ENCODE data around the gene TPPP2. TPM values are rescaled to one million over a fixed set of nuclear protein-coding genes. Genes with fewer than 3 reads are reported as not detected.

TPPP2 gene
- total and polyA plus RNA-seq, 2 of the 4 experiments (the other 2 are of a cell fraction) = not detected

DNA sequence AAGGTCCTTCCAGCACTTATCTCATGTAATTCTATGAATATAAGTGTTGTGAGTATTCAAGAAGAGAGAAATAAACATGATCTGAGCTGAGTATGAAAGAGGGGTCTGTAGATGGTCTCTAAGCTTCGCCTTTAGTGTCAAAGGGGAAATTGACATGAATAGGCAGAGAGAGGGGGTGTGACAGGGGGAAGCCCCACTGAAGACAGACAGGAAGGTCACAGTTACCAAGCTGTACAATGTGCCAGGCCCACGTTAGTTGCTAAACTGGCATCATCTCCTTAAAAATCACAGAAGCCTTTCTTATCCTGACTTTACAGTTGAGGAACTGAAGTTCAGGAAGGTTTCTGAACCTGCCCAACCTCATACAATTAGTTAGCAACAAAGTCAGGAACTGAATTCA is 47.7 kb downstream of the TPPP2 start (continued):
- TF ChIP-seq, protein P1, sequence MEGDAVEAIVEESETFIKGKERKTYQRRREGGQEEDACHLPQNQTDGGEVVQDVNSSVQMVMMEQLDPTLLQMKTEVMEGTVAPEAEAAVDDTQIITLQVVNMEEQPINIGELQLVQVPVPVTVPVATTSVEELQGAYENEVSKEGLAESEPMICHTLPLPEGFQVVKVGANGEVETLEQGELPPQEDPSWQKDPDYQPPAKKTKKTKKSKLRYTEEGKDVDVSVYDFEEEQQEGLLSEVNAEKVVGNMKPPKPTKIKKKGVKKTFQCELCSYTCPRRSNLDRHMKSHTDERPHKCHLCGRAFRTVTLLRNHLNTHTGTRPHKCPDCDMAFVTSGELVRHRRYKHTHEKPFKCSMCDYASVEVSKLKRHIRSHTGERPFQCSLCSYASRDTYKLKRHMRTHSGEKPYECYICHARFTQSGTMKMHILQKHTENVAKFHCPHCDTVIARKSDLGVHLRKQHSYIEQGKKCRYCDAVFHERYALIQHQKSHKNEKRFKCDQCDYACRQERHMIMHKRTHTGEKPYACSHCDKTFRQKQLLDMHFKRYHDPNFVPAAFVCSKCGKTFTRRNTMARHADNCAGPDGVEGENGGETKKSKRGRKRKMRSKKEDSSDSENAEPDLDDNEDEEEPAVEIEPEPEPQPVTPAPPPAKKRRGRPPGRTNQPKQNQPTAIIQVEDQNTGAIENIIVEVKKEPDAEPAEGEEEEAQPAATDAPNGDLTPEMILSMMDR (conservative IDR thresholded peaks at IDR 0.05; ENCODE audit: low read depth, low read length) = no peak

DNA sequence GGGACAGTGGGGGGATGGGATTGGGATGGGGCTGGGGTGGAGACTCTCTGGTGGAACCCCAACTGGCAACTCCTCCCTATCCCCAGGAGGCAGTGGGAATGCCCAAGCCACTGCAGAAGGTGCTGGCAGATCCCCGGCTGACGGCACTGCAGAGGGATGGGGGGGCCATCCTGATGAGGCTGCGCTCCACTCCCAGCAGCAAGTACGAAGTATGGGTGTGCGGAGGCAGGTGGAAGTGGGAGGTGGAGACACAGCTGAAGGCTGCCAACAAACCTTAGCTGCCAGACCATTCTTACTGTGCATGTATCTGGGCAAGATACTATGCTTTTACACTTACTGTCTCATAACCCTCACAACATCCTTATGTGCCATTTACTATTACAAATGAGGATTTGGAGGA is 48.3 kb downstream of the TPPP2 start:
- H3K23ac ChIP-seq (ENCODE audit: low read depth, low read length) = no peak overlapping the region
- no peak overlapping the region for H4K5ac ChIP-seq (ENCODE audit: low read depth, low read length)
- H3K4me1 ChIP-seq (ENCODE audit: control insufficient read depth, insufficient read depth, low read length) = no peaks in the 10 kb centered on the region
- H3K4ac ChIP-seq (ENCODE audit: low read depth, low read length) = no peak overlapping the region
- intact Hi-C loops (cut with micrococcal nuclease) = no loop called here
- no peak overlapping the region for H4K91ac ChIP-seq (ENCODE audit: insufficient read depth, low read depth, low read length)
- no peak overlapping the region for H3K18ac ChIP-seq (ENCODE audit: low read depth, low read length)
- no peak for TF ChIP-seq SMC3 (IDR thresholded peaks at IDR 0.05; ENCODE audit: low read depth, low read length)
- no peak for TF ChIP-seq MAFK (IDR thresholded peaks at IDR 0.05; ENCODE audit: low read depth, low read length)
- no peak for TF ChIP-seq FOS (IDR thresholded peaks at IDR 0.05; ENCODE audit: low read depth, low read length)
- no peak for TF ChIP-seq MAZ (IDR thresholded peaks at IDR 0.05; ENCODE audit: borderline replicate concordance, low read depth, low read length)
- TF ChIP-seq, protein P1 (conservative IDR thresholded peaks at IDR 0.05; ENCODE audit: low read depth, low read length) = no peak
- no peak for TF ChIP-seq RCOR1 (IDR thresholded peaks at IDR 0.05; ENCODE audit: insufficient replicate concordance, low read length)
- TF ChIP-seq POLR2A (IDR thresholded peaks at IDR 0.05; ENCODE audit: low read depth, low read length) = no peak
- TF ChIP-seq NFE2L2 (IDR thresholded peaks at IDR 0.05; ENCODE audit: low read depth, low read length) = no peak
- no peak for TF ChIP-seq CEBPB (IDR thresholded peaks at IDR 0.05; ENCODE audit: low read depth, low read length)
- H4K20me1 ChIP-seq (ENCODE audit: insufficient read depth, low read length) = 0 out of 2 replicates have a peak, but pooled peaks cover under 1% of the 10 kb centered on the region
- dilution Hi-C loops (cut with HindIII; ENCODE audit: low sequenced_read_pairs, unreplicated experiment) = no loop called here
- in situ Hi-C loops (cut with MboI; ENCODE audit: low sequenced_read_pairs) = loop anchor here (25.0 kb wide), 2 partner anchors 616 to 741 kb away; partner anchors contain the start of genes APEX1, CCNB1IP1, OSGEP and PARP2
- no CpG with 5 or more reads among the region's 5 CpGs for WGBS, 2 experiments (ENCODE audit: extremely low coverage in 2 of 2, insufficient read length in 1 of 2)
- H2BK20ac ChIP-seq (ENCODE audit: low read depth, low read length) = no peak overlapping the region
- no peak overlapping the region for H3K14ac ChIP-seq (replicated peaks; ENCODE audit: low read depth, low read length)
- no peak for ATAC-seq (ENCODE audit: low read depth)
- CTCF ChIA-PET = no interaction called here
- no peak for DNase-seq
- H2BK120ac ChIP-seq (ENCODE audit: low read depth, low read length) = no peak overlapping the region
- no peak overlapping the region for H4K8ac ChIP-seq (ENCODE audit: low read depth in 2 of 2, low read length in 2 of 2)
- H3K9ac ChIP-seq (ENCODE audit: low read depth, low read length) = no peak overlapping the region
- no peaks in the 10 kb centered on the region for H3K27me3 ChIP-seq (ENCODE audit: control insufficient read depth, insufficient read depth, low read length)
- H3K79me1 ChIP-seq (ENCODE audit: low read depth in 1 of 2, low read length in 2 of 2) = peaks cover 22 to 31% of the 10 kb centered on the region in 2 experiments
- H3K4me2 ChIP-seq (ENCODE audit: low read depth, low read length) = no peak overlapping the region
- H2AK5ac ChIP-seq (ENCODE audit: low read depth, low read length) = no peak overlapping the region
- no peak overlapping the region for H2BK5ac ChIP-seq (ENCODE audit: low read depth, low read length, poor library complexity, severe bottlenecking)
- no peak overlapping the region for H2AK9ac ChIP-seq (replicated peaks; ENCODE audit: low read depth, low read length, poor library complexity)
- no peak overlapping the region for H2BK15ac ChIP-seq (ENCODE audit: low read depth, low read length)
- H3K56ac ChIP-seq (ENCODE audit: extremely low read depth, insufficient read depth, low read length) = no peak overlapping the region
- peaks cover 92% of the 10 kb centered on the region for H3K36me3 ChIP-seq (ENCODE audit: control insufficient read depth, insufficient read depth, low read length)
- no peaks in the 10 kb centered on the region for H3K9me3 ChIP-seq (ENCODE audit: control insufficient read depth, insufficient read depth, low read length)
- no peak overlapping the region for H3K27ac ChIP-seq (ENCODE audit: insufficient read depth, low read length)
- POLR2A ChIA-PET (ENCODE audit: unreplicated experiment) = no interaction called here
- H2AFZ ChIP-seq (replicated peaks; ENCODE audit: low read length, poor library complexity) = no peak overlapping the region
- no peaks in the 10 kb centered on the region; the same call in 1 of the 2 replicates for H3K9me1 ChIP-seq (ENCODE audit: insufficient read depth, low read length)
- no TSS peak for BruUV-seq (replicated peaks)
- H3K4me3 ChIP-seq (ENCODE audit: insufficient read depth, low read depth, low read length) = no peak overlapping the region

All from IMR-90 (cell line).